GM21526 (cell line): ENCODE data around the gene CHST15.
A peak's percentile ranks its signal among the peaks of the same experiment; 100 is the strongest.

Experiments used
- ATAC-seq: cut with Tn5 transposase; IDR thresholded peaks from one replicate; pipeline ENCODE4 v1.9.1; 2021; ENCODE audit warnings: moderate library complexity; ENCODE audit not compliant: unreplicated experiment, low FRiP score

Gene CHST15

GRCh38 chr10:124125305-124126116 is 32.1 kb upstream of the CHST15 start:
- ATAC-seq: no peak

- no peak for ATAC-seq
These were observed 31.4 kb upstream of the CHST15 start for GRCh38 chr10:124124769-124125161.

GRCh38 chr10:124124123-124124768 is 30.8 kb upstream of the CHST15 start:
- no peak for ATAC-seq

- ATAC-seq: no peak
These were observed 29.8 kb upstream of the CHST15 start for GRCh38 chr10:124123156-124123555.

GRCh38 chr10:124122211-124122610 is 28.8 kb upstream of the CHST15 start:
- no peak for ATAC-seq

- no peak for ATAC-seq
These were observed 27.1 kb upstream of the CHST15 start for GRCh38 chr10:124120410-124121061.

GRCh38 chr10:124119946-124120345 is 26.5 kb upstream of the CHST15 start:
- no peak for ATAC-seq

GRCh38 chr10:124119216-124119615 is 25.8 kb upstream of the CHST15 start:
- ATAC-seq: no peak

- ATAC-seq: no peak
These were observed 24.4 kb upstream of the CHST15 start for GRCh38 chr10:124117833-124118232.

- ATAC-seq: no peak
These were observed 24.1 kb upstream of the CHST15 start for GRCh38 chr10:124117511-124117785.

- ATAC-seq: no peak
These were observed 23.5 kb upstream of the CHST15 start for GRCh38 chr10:124116771-124117510.

GRCh38 chr10:124114696-124115095 is 21.3 kb upstream of the CHST15 start:
- no peak for ATAC-seq

- no peak for ATAC-seq
These were observed 19.6 kb upstream of the CHST15 start for GRCh38 chr10:124112891-124113580.

GRCh38 chr10:124110882-124111281 is 17.5 kb upstream of the CHST15 start:
- ATAC-seq: no peak

- no peak for ATAC-seq
These were observed 15.9 kb upstream of the CHST15 start for GRCh38 chr10:124109261-124109660.

GRCh38 chr10:124107072-124107471 is 13.7 kb upstream of the CHST15 start:
- ATAC-seq: no peak

GRCh38 chr10:124106241-124106879 is 13.0 kb upstream of the CHST15 start:
- ATAC-seq: peak; percentile 94

GRCh38 chr10:124105594-124105993 is 12.2 kb upstream of the CHST15 start:
- ATAC-seq: no peak

GRCh38 chr10:124105045-124105444 is 11.6 kb upstream of the CHST15 start:
- ATAC-seq: no peak

- ATAC-seq: no peak
These were observed 10.7 kb upstream of the CHST15 start for GRCh38 chr10:124104011-124104627.
